HepG2 (cell line): ENCODE data around the gene TUBE1. TPM values are rescaled to one million over a fixed set of nuclear protein-coding genes. Genes with fewer than 3 reads are reported as not detected.

Source experiments
- BATF2 ChIP-seq: sonication (generic); formaldehyde crosslinking; IDR thresholded peaks from 2 replicates; pipeline ENCODE4 v1.8.0; 2022; ENCODE audit warnings: mild to moderate bottlenecking, missing genetic modification reagents, moderate library complexity
- BCL6 ChIP-seq: IDR thresholded peaks from 2 replicates; pipeline ENCODE4 v1.6.1; 2016; ENCODE audit warnings: missing genetic modification reagents, missing compliant biosample characterization
- ETV5 ChIP-seq: IDR thresholded peaks from 2 replicates; pipeline ENCODE4 v1.6.1; 2018; ENCODE audit warnings: missing biosample characterization, missing genetic modification reagents, inconsistent platforms, borderline replicate concordance
- HDAC1 ChIP-seq: sonication (generic); formaldehyde crosslinking; IDR thresholded peaks from 2 replicates; pipeline ENCODE4 v1.5.1; 2020; ENCODE audit warnings: mild to moderate bottlenecking, missing genetic modification reagents
- KAT2B ChIP-seq: fragments of 150-350 bp; IDR thresholded peaks from 2 replicates; pipeline ENCODE4 v1.6.1; 2014; ENCODE audit warnings: low read depth, low read length, borderline replicate concordance
- LBX2 ChIP-seq: sonication (generic); formaldehyde crosslinking; IDR thresholded peaks from 2 replicates; pipeline ENCODE4 v1.5.0; 2020; ENCODE audit warnings: missing genetic modification reagents, mild to moderate bottlenecking, borderline replicate concordance
- MEF2D ChIP-seq: sonication (generic); formaldehyde crosslinking; IDR thresholded peaks from 2 replicates; pipeline ENCODE4 v1.5.1; 2020; ENCODE audit warnings: mild to moderate bottlenecking, missing genetic modification reagents
- NFATC3 ChIP-seq: sonication (generic); formaldehyde crosslinking; IDR thresholded peaks from 2 replicates; pipeline ENCODE4 v1.5.1; 2020; ENCODE audit warnings: mild to moderate bottlenecking, missing genetic modification reagents
- NONO ChIP-seq, 2 experiments: fragments of 450-650 bp in 1 of 2; sonication (generic) in 1 of 2; formaldehyde crosslinking in 1 of 2; IDR thresholded peaks in 1 of 2; conservative IDR thresholded peaks in 1 of 2; 2 replicates each; pipeline versions ENCODE4 v1.6.1 to v1.8.0; 2017 to 2022; ENCODE audit warnings: mild to moderate bottlenecking in 1 of 2, missing genetic modification reagents in 1 of 2, moderate library complexity in 1 of 2
- NR1H2 ChIP-seq: sonication (generic); formaldehyde crosslinking; IDR thresholded peaks from 2 replicates; pipeline ENCODE4 v1.8.1; 2022; ENCODE audit warnings: low read depth, missing genetic modification reagents, borderline replicate concordance
- NR2F1 ChIP-seq, 2 experiments: fragments of 450-650 bp in 1 of 2; formaldehyde crosslinking in 1 of 2; IDR thresholded peaks; 2 replicates each; pipeline versions ENCODE4 v1.5.0 to v1.6.1; 2016 to 2020; ENCODE audit warnings: mild to moderate bottlenecking in 1 of 2, missing compliant biosample characterization in 1 of 2, missing genetic modification reagents in 1 of 2, moderate library complexity in 1 of 2
- NR2F6 ChIP-seq, 2 experiments: IDR thresholded peaks; 2 replicates each; pipeline ENCODE4 v1.6.1; 2016; ENCODE audit warnings: antibody characterized with exemption in 1 of 2, mild to moderate bottlenecking in 1 of 2
- PAF1 ChIP-seq: IDR thresholded peaks from 2 replicates; pipeline ENCODE4 v1.6.1; 2016; ENCODE audit warnings: missing genetic modification reagents, missing compliant biosample characterization
- POLR2AphosphoS2 ChIP-seq: IDR thresholded peaks from 2 replicates; pipeline ENCODE4 v1.6.1; 2011; ENCODE audit warnings: low read depth, low read length, improper control_type of control experiment
- THAP11 ChIP-seq: IDR thresholded peaks from 2 replicates; pipeline ENCODE4 v1.6.1; 2016; ENCODE audit warnings: missing biosample characterization, missing genetic modification reagents
- ZFP36 ChIP-seq: fragments of 150-350 bp; IDR thresholded peaks from 2 replicates; pipeline ENCODE4 v1.6.1; 2018; ENCODE audit warnings: borderline replicate concordance, low read length, low read depth; ENCODE audit not compliant: partially characterized antibody
- ZHX2 ChIP-seq, 2 experiments: sonication (generic) in 1 of 2; formaldehyde crosslinking in 1 of 2; IDR thresholded peaks; 2 replicates each; pipeline versions ENCODE4 v1.6.1 to v1.9.0; 2014 to 2022; ENCODE audit warnings: antibody characterized with exemption in 1 of 2, borderline replicate concordance in 1 of 2, inconsistent platforms in 1 of 2, low read depth in 1 of 2, missing genetic modification reagents in 1 of 2
- ZNF225 ChIP-seq: sonication (generic); formaldehyde crosslinking; IDR thresholded peaks from 2 replicates; pipeline ENCODE4 v1.4.0; 2020; ENCODE audit warnings: mild to moderate bottlenecking, missing genetic modification reagents
- ZNF329 ChIP-seq: sonication (generic); formaldehyde crosslinking; IDR thresholded peaks from 2 replicates; pipeline ENCODE4 v1.9.0; 2021; ENCODE audit warnings: low read depth, mild to moderate bottlenecking, missing genetic modification reagents
- ZNF546 ChIP-seq: sonication (generic); formaldehyde crosslinking; conservative IDR thresholded peaks from 2 replicates; pipeline ENCODE4 v1.8.1; 2023; ENCODE audit warnings: mild to moderate bottlenecking, missing genetic modification reagents
- ZNF616 ChIP-seq: sonication (generic); formaldehyde crosslinking; IDR thresholded peaks from 2 replicates; pipeline ENCODE4 v1.5.0; 2020; ENCODE audit warnings: low read depth, mild to moderate bottlenecking, missing genetic modification reagents
- ZNF883 ChIP-seq: sonication (generic); formaldehyde crosslinking; IDR thresholded peaks from 2 replicates; pipeline ENCODE4 v1.5.1; 2020; ENCODE audit warnings: mild to moderate bottlenecking, missing genetic modification reagents; ENCODE audit errors: not compliant biosample characterization
- polyA plus RNA-seq, 8 experiments: library from polyadenylated mRNA; depleted of rRNA in 3 of 8; stranded (reverse) in 7 of 8; unstranded in 1 of 8; fragments of >200 nt; fragmentation: Illumina TruSeq in 4 of 8; extraction: Trizol in 4 of 8; gene quantifications; 2 replicates each; pipeline versions ENCODE4 v1.2.1 to v1.2.3, GENCODE V29; 2011 to 2016; ENCODE audit warnings: low read depth in 4 of 8, missing spikeins in 1 of 8, mixed read lengths in 1 of 8; ENCODE audit not compliant: insufficient read depth in 1 of 8
- total RNA-seq, 5 experiments: library from RNA; depleted of rRNA; stranded (reverse); fragments of >200 nt; fragmentation: Illumina TruSeq; extraction: Trizol; gene quantifications; 2 replicates each; pipeline ENCODE4 v1.2.3, GENCODE V29; 2016; ENCODE audit warnings: low read depth in 1 of 5

TUBE1 gene
- total and polyA plus RNA-seq, 2 of the 13 experiments (the other 11 are each of a cell fraction or from before 2014, with no cell fraction given): 17.3 to 22.6 TPM

GRCh38 chr6:112087136-112087911 lies at the start of gene TUBE1, which contains the start of gene FAM229B (continued):
- peak; percentile 90; the same call in 1 of the 2 replicates for TF ChIP-seq ZNF225 (CRISPR knock-in tag)
- TF ChIP-seq KAT2B: no peak; the same call in 1 of the 2 replicates
- TF ChIP-seq BCL6 (CRISPR knock-in tag): peak; percentile 50
- TF ChIP-seq NR2F6 (IDR thresholded peaks at IDR 0.05): no peak
- peak; percentile 36; the same call in 1 of the 2 replicates for TF ChIP-seq NR2F6 (CRISPR knock-in tag; IDR thresholded peaks at IDR 0.05)
- 0 out of 2 replicates have a peak, but pooled peaks have one; percentile 47 for TF ChIP-seq ZNF616 (CRISPR knock-in tag)
- no peak for TF ChIP-seq POLR2AphosphoS2
- no peak for TF ChIP-seq PAF1 (CRISPR knock-in tag)
- TF ChIP-seq NR2F1 (CRISPR knock-in tag; IDR thresholded peaks at IDR 0.05): no peak
- TF ChIP-seq ZNF329: no peak
- no peak for TF ChIP-seq NR1H2 (CRISPR knock-in tag)
- peak; percentile 33; the same call in 1 of the 2 replicates for TF ChIP-seq MEF2D (CRISPR knock-in tag)
- TF ChIP-seq ZHX2 (IDR thresholded peaks at IDR 0.05; ENCODE audit: low read depth): no peak
- TF ChIP-seq ZHX2 (CRISPR knock-in tag; IDR thresholded peaks at IDR 0.05; ENCODE audit: borderline replicate concordance): no peak
- TF ChIP-seq ETV5 (CRISPR knock-in tag): no peak
- TF ChIP-seq THAP11 (CRISPR knock-in tag): peak; percentile 89
- peak; percentile 45; the same call in 1 of the 2 replicates for TF ChIP-seq LBX2 (CRISPR knock-in tag)
- TF ChIP-seq NONO (IDR thresholded peaks at IDR 0.05): no peak
- TF ChIP-seq NONO (CRISPR knock-in tag; conservative IDR thresholded peaks at IDR 0.05): peak; percentile 86
- peak; percentile 73 for TF ChIP-seq ZNF883 (CRISPR knock-in tag)
- peak; percentile 86; the same call in 1 of the 2 replicates for TF ChIP-seq ZNF546 (CRISPR knock-in tag)
- no peak for TF ChIP-seq BATF2 (CRISPR knock-in tag)
- TF ChIP-seq ZFP36: no peak
- 0 out of 2 replicates have a peak, but pooled peaks have one; percentile 69 for TF ChIP-seq NFATC3 (CRISPR knock-in tag)
- peak; percentile 79 for TF ChIP-seq HDAC1 (CRISPR knock-in tag)
